Left lung (tissue), 10 donors: ENCODE data around the gene EML4. TPM values are rescaled to one million over a fixed set of nuclear protein-coding genes. Genes with fewer than 3 reads are reported as not detected.
"Not testable (repeated sequence)": the region's sequence is repeated elsewhere in the genome, so short reads cannot be mapped to it uniquely, and the experiment has no call there.

Source experiments
- ATAC-seq: fragments of 200-7000 bp; cut with Tn5 transposase; one replicate; pipeline ENCODE4 v1.9.1; 2020; ENCODE audit warnings: moderate library complexity
- DNase-seq, 4 donors: peaks; one replicate each; pipeline ENCODE4 v3.0.0-alpha.2; 2013 to 2020
- H3K27ac ChIP-seq, 2 donors: fragments of 200-600 bp; sonication (generic) in 1 of 2; one replicate each; pipeline versions ENCODE4 v1.5.0 to v1.8.0; 2020 to 2021
- H3K27me3 ChIP-seq, 2 donors: fragments of 200-600 bp; sonication (generic) in 1 of 2; one replicate each; pipeline versions ENCODE4 v1.5.0 to v1.8.0; 2020 to 2021
- H3K36me3 ChIP-seq, 2 donors: fragments of 200-600 bp; sonication (generic) in 1 of 2; one replicate each; pipeline versions ENCODE4 v1.5.0 to v1.8.0; 2020 to 2021
- H3K4me1 ChIP-seq, 2 donors: fragments of 200-600 bp; one replicate each; pipeline ENCODE4 v1.8.0; 2021
- H3K4me3 ChIP-seq, 2 donors: fragments of 200-600 bp; sonication (generic) in 1 of 2; one replicate each; pipeline versions ENCODE4 v1.5.0 to v1.8.0; 2020 to 2021; ENCODE audit warnings: mild to moderate bottlenecking in 1 of 2
- H3K9me3 ChIP-seq, 2 donors: fragments of 200-600 bp; sonication (generic) in 1 of 2; one replicate each; pipeline versions ENCODE4 v1.5.0 to v1.8.0; 2020 to 2021
- CTCF ChIP-seq, 2 donors: fragments of 200-600 bp; sonication (generic) in 1 of 2; IDR thresholded peaks; one replicate each; pipeline versions ENCODE4 v1.5.0 to v1.8.0; 2021; ENCODE audit warnings: antibody characterized with exemption in 2 of 2
- intact Hi-C, 2 donors: fragments of 100-400 bp; cut with DNase I; formaldehyde crosslinking; loops; one replicate each; pipeline versions ENCODE4 v1.11.2 to v1.14.2; 2022
- polyA plus RNA-seq, 6 donors: library from polyadenylated mRNA; unstranded; fragments of 120-200 nt; gene quantifications; one replicate each; pipeline ENCODE4 v1.2.1, GENCODE V29; 2013; ENCODE audit not compliant: insufficient read length in 6 of 6
- total RNA-seq, 2 donors: library from RNA; stranded (reverse); fragmentation: NEBNext Ultra II Directional; extraction: Animal tissue kit (Norgen Biotek cat#: 25700); gene quantifications; one replicate each; pipeline ENCODE4 v1.2.1, GENCODE V29; 2021
- donor health status: DM: no; HTN: yes; CAD: no.
- donor health status: DM: no; HTN: no; CAD: no.

EML4 gene
- total and polyA plus RNA-seq, 8 donors = 77.5 to 110 (median 89.5) TPM

- no peaks in the 10 kb centered on the region for H3K27me3 ChIP-seq
- ATAC-seq (no peak), DNase-seq (no peak)
- no peak for TF ChIP-seq CTCF (IDR thresholded peaks at IDR 0.05)
- H3K4me1 ChIP-seq = peaks cover 35 to 73% of the 10 kb centered on the region in 2 donors
- intact Hi-C loops = no loop called here
- no peak overlapping the region for H3K27ac ChIP-seq
- H3K9me3 ChIP-seq = no peaks in the 10 kb centered on the region
- no peak overlapping the region for H3K4me3 ChIP-seq
- H3K36me3 ChIP-seq = no peaks in the 10 kb centered on the region
Measured at GRCh38 chr2:42129947-42130346, 39.2 kb upstream of the EML4 start.

- H3K9me3 ChIP-seq, H3K27me3 ChIP-seq, H3K4me3 ChIP-seq, DNase-seq, ATAC-seq, intact Hi-C loops, H3K27ac ChIP-seq, H3K36me3 ChIP-seq: not testable (repeated sequence)
- H3K4me1 ChIP-seq = peaks cover 28 to 71% of the 10 kb centered on the region in 2 donors
Measured at GRCh38 chr2:42130858-42131257, 38.3 kb upstream of the EML4 start.

GRCh38 chr2:42132191-42132965 lies 36.8 kb upstream of the EML4 start:
- DNase-seq (no peak), ATAC-seq (peak; percentile 40)
- Histone ChIP-seq H3K36me3 (no peaks in the 10 kb centered on the region), H3K9me3 (no peaks in the 10 kb centered on the region), H3K4me1 (peaks cover 21 to 71% of the 10 kb centered on the region in 2 donors), H3K4me3 (no peak overlapping the region), H3K27me3 (no peaks in the 10 kb centered on the region), H3K27ac (peak overlapping the region; percentile 74 to 75)
- intact Hi-C loops = no loop called here
- TF ChIP-seq CTCF (IDR thresholded peaks at IDR 0.05) = no peak

- Histone ChIP-seq H3K27me3 (no peaks in the 10 kb centered on the region), H3K9me3 (no peaks in the 10 kb centered on the region), H3K4me1 (peaks cover 21 to 66% of the 10 kb centered on the region in 2 donors), H3K27ac (peak overlapping the region; percentile 74 to 75), H3K4me3 (no peak overlapping the region), H3K36me3 (no peaks in the 10 kb centered on the region)
- TF ChIP-seq CTCF (IDR thresholded peaks at IDR 0.05) = no peak
- peak; percentile 93 for ATAC-seq
- peak in 3 of 4 donors; percentile 76 to 90 (median 88) for DNase-seq
- intact Hi-C loops = no loop called here
Measured at GRCh38 chr2:42132966-42133641, 36.0 kb upstream of the EML4 start.

GRCh38 chr2:42133771-42134195 lies 35.4 kb upstream of the EML4 start:
- no peaks in the 10 kb centered on the region for H3K36me3 ChIP-seq
- peaks cover 22 to 66% of the 10 kb centered on the region in 2 donors for H3K4me1 ChIP-seq
- H3K4me3 ChIP-seq = no peak overlapping the region
- H3K27me3 ChIP-seq = no peaks in the 10 kb centered on the region
- DNase-seq (no peak), ATAC-seq (no peak)
- intact Hi-C loops = no loop called here
- H3K9me3 ChIP-seq = no peaks in the 10 kb centered on the region
- H3K27ac ChIP-seq = peak overlapping the region in 1 of 2 donors; percentile 74
- TF ChIP-seq CTCF (IDR thresholded peaks at IDR 0.05) = no peak

GRCh38 chr2:42134401-42134932 lies 34.7 kb upstream of the EML4 start:
- H3K4me1 ChIP-seq = peaks cover 20 to 61% of the 10 kb centered on the region in 2 donors
- intact Hi-C loops, H3K27me3 ChIP-seq, H3K36me3 ChIP-seq, H3K4me3 ChIP-seq, H3K9me3 ChIP-seq, ATAC-seq, DNase-seq, H3K27ac ChIP-seq: not testable (repeated sequence)
